Measurements from ENCODE around the gene NPAS3.

The NPAS3 gene

GRCh38 chr14:33198684-33199083, 260.0 kb downstream of the NPAS3 start:
- H3K9me3 ChIP-seq (ENCODE audit: severe bottlenecking), result no peaks in the 10 kb centered on the region
- no peak overlapping the region for H3K4me3 ChIP-seq (ENCODE audit: severe bottlenecking)
- no peaks in the 10 kb centered on the region for H3K4me1 ChIP-seq (ENCODE audit: insufficient read depth, poor library complexity, severe bottlenecking)
- peak; percentile 61 for DNase-seq (ENCODE audit: low spot score)
- no peaks in the 10 kb centered on the region for H3K36me3 ChIP-seq (ENCODE audit: low read depth)
- no peaks in the 10 kb centered on the region for H3K27me3 ChIP-seq (ENCODE audit: insufficient read depth, poor library complexity, severe bottlenecking)
- ATAC-seq (ENCODE audit: low read depth), result no peak
- no peak overlapping the region for H3K27ac ChIP-seq (ENCODE audit: poor library complexity, severe bottlenecking)
- no peak for TF ChIP-seq CTCF (IDR thresholded peaks at IDR 0.05; ENCODE audit: poor library complexity, severe bottlenecking)

- Histone ChIP-seq H3K36me3 (ENCODE audit: low read depth) (no peaks in the 10 kb centered on the region), H3K4me3 (ENCODE audit: severe bottlenecking) (no peak overlapping the region), H3K27me3 (ENCODE audit: insufficient read depth, poor library complexity, severe bottlenecking) (no peaks in the 10 kb centered on the region), H3K9me3 (ENCODE audit: severe bottlenecking) (no peaks in the 10 kb centered on the region), H3K27ac (ENCODE audit: poor library complexity, severe bottlenecking) (no peak overlapping the region), H3K4me1 (ENCODE audit: insufficient read depth, poor library complexity, severe bottlenecking) (no peaks in the 10 kb centered on the region)
- DNase-seq (ENCODE audit: low spot score) (no peak), ATAC-seq (ENCODE audit: low read depth) (no peak)
- no peak for TF ChIP-seq CTCF (IDR thresholded peaks at IDR 0.05; ENCODE audit: poor library complexity, severe bottlenecking)
Observed at GRCh38 chr14:33201116-33201515, 262.4 kb downstream of the NPAS3 start.

- no peak for ATAC-seq (ENCODE audit: low read depth)
- Histone ChIP-seq H3K27me3 (ENCODE audit: insufficient read depth, poor library complexity, severe bottlenecking) (no peaks in the 10 kb centered on the region), H3K4me1 (ENCODE audit: insufficient read depth, poor library complexity, severe bottlenecking) (no peaks in the 10 kb centered on the region), H3K36me3 (ENCODE audit: low read depth) (no peaks in the 10 kb centered on the region), H3K27ac (ENCODE audit: poor library complexity, severe bottlenecking) (no peak overlapping the region), H3K9me3 (ENCODE audit: severe bottlenecking) (no peaks in the 10 kb centered on the region), H3K4me3 (ENCODE audit: severe bottlenecking) (no peak overlapping the region)
- DNase-seq (ENCODE audit: low spot score), result no peak
- no peak for TF ChIP-seq CTCF (IDR thresholded peaks at IDR 0.05; ENCODE audit: poor library complexity, severe bottlenecking)
Observed at GRCh38 chr14:33206981-33207380, 268.3 kb downstream of the NPAS3 start.

GRCh38 chr14:33207467-33208017, 268.9 kb downstream of the NPAS3 start:
- Histone ChIP-seq H3K9me3 (ENCODE audit: severe bottlenecking) (no peaks in the 10 kb centered on the region), H3K27ac (ENCODE audit: poor library complexity, severe bottlenecking) (no peak overlapping the region), H3K4me1 (ENCODE audit: insufficient read depth, poor library complexity, severe bottlenecking) (no peaks in the 10 kb centered on the region), H3K4me3 (ENCODE audit: severe bottlenecking) (no peak overlapping the region), H3K27me3 (ENCODE audit: insufficient read depth, poor library complexity, severe bottlenecking) (no peaks in the 10 kb centered on the region), H3K36me3 (ENCODE audit: low read depth) (no peaks in the 10 kb centered on the region)
- no peak for TF ChIP-seq CTCF (IDR thresholded peaks at IDR 0.05; ENCODE audit: poor library complexity, severe bottlenecking)
- DNase-seq (ENCODE audit: low spot score) (no peak), ATAC-seq (ENCODE audit: low read depth) (no peak)

GRCh38 chr14:33210311-33210710, 271.6 kb downstream of the NPAS3 start:
- no peaks in the 10 kb centered on the region for H3K9me3 ChIP-seq (ENCODE audit: severe bottlenecking)
- TF ChIP-seq CTCF (IDR thresholded peaks at IDR 0.05; ENCODE audit: poor library complexity, severe bottlenecking), result no peak
- H3K27me3 ChIP-seq (ENCODE audit: insufficient read depth, poor library complexity, severe bottlenecking), result no peaks in the 10 kb centered on the region
- no peak overlapping the region for H3K4me3 ChIP-seq (ENCODE audit: severe bottlenecking)
- no peak overlapping the region for H3K27ac ChIP-seq (ENCODE audit: poor library complexity, severe bottlenecking)
- H3K4me1 ChIP-seq (ENCODE audit: insufficient read depth, poor library complexity, severe bottlenecking), result no peaks in the 10 kb centered on the region
- ATAC-seq (ENCODE audit: low read depth) (no peak), DNase-seq (ENCODE audit: low spot score) (no peak)
- H3K36me3 ChIP-seq (ENCODE audit: low read depth), result no peaks in the 10 kb centered on the region
